GM21723 (cell line): ENCODE data around the gene CPD.
"Not testable (repeated sequence)": the region's sequence is repeated elsewhere in the genome, so short reads cannot be mapped to it uniquely, and the experiment has no call there.

Experiments
- ATAC-seq: cut with Tn5 transposase; IDR thresholded peaks from one replicate; pipeline ENCODE4 v1.9.1; 2021; ENCODE audit warnings: mild to moderate bottlenecking, moderate library complexity; ENCODE audit not compliant: unreplicated experiment

The CPD gene

DNA sequence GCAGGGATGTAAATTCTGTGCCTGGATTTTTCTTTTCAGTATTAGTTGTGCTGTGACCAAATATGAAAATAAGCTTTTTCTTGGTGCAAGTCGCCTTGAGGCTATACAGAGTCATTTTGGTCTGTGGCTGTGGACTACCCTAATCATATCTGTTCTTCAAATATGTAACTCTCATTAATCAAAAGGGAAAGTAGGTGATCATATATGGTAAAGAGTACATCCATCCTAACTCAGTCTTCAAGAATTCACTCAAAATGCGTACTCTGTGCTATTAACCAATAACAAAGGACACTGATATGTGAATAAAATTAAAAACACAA is 2.6 kb downstream of the CPD start:
- no peak for ATAC-seq

DNA sequence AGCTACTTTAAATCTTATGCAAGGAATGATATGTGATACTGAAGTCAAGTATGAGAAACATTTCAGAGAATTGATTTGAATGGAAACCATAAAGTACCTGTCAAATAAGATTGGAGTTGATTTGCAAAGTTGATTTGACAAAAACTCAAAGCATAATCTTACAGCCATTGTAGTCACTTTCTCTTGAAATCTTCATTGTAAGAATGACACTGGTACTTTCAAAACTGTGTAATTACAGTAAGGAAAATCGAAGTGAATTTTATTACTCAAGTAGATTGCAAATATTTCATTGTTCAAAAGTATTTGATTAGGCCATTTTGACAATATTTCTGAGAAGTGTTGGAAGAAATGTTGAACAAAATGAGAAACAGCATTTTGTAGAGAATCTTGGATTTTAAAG is 3.6 kb downstream of the CPD start:
- ATAC-seq = no peak

DNA sequence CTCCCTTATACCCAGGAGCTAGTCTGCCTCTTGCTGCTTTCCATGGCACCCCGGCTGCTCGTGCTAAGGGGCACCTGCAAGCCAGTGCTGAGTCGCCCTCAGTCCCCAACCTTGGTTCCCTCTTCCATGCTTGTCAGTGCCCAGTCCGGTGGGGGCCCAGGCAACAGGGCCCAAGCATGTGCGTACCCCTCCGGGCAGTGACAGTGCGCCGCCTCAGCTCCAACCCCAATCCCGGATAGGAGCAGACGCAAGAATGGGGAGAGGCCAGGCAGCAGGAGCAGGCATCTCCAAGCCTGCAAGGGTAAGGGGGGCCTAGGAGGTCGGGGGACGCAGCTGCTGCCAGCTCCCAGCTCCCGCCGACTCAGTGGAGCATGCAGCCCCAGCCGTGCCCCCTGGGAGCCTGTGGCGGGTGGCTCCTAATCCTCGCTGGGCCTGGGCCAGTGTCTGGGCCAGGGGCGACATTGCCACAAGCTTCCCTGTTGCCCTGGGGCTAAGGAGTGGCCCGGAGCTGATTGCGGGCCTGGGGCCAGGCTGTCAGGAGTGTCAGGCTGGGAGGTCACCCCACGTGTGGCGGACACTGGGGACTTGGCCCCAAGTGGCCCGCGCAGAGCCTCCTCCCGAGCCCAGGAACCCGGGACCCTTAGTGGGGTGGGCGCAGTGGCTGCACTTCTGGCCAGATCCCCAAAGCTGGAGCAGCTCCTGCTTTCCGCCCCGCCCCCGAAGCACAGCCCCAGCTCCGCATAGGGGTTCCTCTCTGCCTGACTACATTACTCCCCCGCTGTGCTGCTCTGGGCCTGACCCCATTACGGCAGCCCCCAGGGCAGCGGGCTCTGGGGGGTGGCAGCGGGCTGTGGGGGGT is 9.8 kb downstream of the CPD start:
- ATAC-seq = no peak

DNA sequence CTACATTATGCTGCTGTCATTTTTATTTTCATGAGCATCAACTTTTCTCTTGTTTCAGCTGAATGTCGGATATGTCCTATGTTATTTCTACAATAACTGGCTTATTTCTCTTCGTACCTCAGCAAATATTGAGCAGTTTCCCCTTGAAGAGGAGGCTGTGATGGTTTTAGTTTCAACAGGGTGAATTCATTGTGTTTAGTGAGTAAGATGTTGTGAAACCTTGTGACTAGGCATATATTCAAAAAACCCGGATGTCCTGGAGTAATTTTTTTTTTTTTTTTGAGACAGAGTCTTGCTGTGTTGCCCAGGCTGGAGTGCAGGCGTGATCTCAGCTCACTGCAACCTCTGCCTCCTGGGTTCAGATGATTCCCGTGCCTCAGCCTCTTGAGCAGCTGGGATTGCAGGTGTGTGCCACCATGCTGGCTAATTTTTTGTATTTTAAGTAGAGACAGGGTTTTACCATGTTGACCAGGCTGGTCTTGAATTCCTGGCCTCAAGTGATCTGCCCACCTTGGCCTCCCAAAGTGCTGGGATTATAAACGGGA is 11.1 kb downstream of the CPD start:
- ATAC-seq = no peak

DNA sequence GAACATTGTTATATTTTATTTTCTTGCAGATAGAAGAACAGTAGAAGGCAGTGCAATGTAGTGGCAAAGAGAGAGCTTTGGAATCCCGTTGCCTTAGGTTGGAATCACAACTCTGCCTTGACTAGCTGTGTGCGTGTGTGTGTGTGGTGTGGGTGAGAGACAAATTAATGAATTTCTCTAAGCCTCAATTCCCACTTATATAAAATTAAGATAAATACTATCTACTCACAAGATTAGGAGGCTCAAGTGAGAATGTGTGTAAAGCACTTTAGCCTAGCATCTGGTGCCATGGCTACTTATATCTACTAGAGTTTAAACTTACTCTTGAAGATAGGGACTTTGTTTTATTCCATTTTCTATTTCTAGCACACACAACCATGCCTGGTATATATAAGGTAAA is 12.8 kb downstream of the CPD start:
- no peak for ATAC-seq

DNA sequence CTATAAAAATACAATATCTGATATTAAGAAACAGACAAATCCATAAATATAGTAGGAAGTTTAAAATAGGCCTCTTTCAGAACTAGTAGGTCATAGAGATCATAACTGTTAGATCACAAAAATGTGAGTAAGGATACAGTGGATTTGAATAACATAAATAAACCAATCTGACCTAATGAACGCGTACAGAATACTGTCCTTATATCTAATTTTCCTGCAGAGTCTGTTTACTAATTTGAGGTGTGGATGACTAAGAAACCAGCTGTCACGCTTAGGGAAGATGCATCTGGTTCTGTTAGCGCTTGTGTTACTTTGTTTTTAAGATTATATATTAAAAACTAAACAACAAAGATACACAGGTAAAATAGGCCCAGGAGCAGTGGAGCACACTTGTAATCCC is 14.8 kb downstream of the CPD start:
- ATAC-seq = no peak

DNA sequence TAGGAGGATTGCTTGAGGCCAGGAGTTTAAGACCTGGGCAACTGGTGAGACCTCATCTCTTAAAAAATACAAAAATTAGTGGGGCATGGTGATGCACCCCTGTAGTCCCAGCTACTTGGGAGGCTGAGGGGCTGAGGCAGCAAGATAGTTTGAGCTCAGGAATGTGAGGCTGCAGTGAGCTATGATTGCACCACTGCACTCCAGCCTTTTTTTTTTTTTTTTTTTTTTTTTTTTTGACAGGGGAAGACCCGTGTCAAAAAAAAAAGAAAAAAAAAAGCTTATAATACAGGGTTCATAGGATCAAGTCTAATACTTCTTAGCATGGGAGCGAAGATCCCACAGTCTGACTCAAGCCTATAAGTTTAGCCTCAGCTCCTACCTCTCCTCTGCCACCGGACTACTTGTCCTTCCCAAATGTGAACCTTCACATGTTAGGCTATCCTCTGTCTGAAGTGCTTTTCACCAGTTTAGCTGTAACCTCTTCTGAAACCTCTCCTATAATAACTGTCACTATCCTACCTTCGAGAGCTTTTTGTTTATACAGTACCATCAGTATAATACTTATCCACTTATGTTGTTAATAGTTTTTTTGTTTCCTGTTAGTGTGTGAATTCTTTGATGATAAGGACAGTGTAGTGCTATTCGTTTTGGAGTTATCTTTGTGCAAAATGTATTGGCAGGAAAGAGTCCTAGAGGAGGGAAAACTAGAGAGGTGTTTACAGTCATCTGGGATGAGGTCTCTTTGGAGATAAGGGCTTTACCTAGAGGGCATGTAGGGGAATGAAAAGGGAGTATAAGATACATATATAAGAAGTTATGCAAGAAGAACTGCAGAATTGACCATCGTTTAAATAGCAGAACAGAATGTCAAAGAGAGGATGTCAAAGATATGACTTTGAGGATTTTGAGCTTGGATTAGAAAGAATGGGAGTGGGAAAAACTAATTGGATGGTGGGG is 15.5 kb downstream of the CPD start:
- no peak for ATAC-seq

DNA sequence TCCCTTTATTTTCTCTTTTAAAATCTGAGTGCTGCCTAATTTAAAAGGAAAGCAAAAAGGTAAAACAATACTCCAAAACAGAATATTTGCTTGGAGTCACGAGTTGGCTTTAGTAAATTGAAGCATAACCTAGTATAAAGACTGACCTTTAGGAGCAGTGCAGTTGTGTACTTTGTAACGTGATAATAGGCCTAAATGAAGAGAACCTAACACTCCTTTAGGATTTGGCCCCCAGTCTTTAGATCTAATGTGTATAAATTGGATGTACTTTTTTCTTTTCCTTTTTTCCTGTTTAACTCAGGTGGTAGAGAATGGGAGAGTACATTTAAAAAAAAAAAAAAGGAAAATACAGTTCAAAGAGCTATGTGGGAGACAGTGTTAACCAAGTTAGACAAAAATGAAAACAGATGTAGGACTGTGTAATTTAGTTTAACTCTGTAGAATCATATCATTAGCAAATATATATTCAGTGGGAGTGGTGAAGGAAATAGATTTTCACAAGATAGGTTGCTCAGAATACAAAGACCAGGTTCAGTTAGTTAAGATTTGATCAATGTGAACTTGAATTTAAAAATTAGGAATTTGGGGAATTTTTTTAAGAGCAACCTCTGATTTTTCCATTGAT is 16.8 kb downstream of the CPD start:
- no peak for ATAC-seq

DNA sequence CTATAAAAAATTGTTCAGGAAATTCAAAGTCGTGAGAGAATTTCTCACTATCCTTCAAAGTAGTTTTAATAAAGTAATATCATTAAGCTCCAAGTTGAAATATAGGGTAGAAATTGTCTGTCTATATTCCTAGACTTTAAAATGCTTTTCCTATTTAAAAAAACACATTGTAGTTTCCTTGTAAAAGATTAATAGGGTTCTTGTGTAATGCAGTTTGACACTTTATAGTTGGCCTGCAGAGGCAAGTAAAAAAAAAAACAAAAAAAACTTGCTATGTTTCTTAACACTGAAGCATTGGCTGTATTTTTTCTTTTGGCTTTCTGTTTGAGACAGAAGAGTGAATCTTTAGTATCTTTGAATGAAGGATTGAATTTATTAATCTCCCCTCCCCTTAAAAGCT is 17.4 kb downstream of the CPD start:
- ATAC-seq = no peak

DNA sequence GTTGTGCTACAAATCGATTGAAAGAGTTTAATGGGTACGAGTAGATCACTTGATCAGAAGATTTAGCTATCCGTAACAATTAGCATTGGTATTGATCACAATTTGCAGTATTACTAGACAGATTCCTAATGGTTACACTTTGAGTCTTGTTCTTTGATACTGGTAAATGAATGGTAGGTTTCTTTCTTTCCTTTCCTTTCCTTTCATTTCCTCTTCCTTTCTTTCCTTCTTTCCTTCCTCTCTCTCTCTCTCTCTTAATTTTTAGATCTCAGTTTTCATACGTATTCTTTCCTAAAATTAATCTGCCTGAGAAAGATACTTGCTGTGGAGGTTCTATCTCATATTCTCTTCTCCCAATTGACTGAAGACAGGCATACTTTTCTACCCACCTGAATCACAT is 17.9 kb downstream of the CPD start:
- ATAC-seq = no peak

DNA sequence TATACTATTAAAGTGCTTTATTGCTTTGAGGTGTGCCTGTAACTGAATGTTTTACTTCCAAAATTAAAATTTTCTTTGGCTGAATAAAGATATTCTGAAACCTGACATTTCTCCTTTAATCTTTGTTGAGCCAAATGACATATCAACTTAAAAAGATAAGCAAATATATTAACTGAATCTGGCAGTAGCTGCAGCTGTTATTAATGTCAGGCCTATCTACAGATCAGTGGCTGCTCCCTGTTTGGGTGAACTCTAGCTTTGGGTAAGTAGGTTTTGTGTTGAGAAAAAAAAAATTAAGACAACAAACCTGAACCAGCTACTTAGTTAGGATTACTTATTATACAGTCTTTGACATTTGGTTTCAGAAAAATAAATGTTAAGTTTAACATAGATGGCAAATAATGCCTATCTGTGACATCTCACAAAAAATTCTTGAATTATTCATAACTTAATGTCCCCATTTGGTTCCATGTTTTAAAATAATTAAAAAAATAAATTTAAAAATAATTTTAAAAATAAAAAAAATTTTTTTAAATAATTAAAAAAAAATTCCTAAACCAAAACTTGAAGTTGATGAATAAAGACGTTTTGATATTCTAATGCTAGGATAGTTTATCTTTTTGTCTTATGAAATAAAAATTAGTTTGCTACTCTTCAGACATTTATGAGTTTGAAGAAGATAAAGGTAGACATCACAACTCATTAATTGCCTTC is 19.8 kb downstream of the CPD start:
- no peak for ATAC-seq

DNA sequence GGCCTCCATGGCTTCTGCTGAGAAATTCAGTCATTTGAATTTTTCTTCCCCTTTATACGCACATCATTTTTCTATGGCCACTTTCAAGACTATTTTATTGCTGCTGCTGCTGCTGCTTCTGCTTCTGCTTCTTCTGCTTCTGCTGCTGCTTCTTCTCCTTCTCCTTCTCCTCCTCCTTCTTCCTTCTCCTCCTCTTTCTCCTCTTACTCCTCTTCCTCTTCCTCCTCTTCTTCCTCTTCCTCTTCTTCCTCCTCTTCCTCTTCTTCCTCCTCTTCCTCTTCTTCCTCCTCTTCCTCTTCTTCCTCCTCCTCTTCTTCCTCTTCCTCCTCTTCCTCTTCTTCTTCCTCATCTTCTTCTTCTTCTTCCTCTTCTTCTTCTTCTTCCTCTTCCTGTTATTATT is 22.4 kb downstream of the CPD start:
- ATAC-seq = no peak

DNA sequence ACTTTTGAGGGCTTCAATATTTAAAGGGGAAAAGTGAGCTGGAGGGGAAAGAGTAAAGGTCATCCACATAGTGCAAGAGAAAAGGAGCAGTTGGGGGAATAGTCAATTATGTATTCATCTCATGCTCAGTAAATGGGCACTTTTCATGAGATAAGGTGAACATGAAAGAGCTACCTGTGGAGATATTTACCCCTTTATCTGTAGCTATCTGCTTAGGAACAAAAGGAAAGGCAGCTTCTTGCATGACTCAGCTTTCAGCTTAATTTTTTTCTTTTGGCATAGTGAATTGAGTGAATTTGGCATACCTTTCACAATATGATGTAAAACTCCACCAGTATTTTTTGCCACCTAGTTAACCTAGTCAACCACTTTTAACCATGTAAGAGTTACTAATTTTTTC is 26.4 kb downstream of the CPD start:
- no peak for ATAC-seq

DNA sequence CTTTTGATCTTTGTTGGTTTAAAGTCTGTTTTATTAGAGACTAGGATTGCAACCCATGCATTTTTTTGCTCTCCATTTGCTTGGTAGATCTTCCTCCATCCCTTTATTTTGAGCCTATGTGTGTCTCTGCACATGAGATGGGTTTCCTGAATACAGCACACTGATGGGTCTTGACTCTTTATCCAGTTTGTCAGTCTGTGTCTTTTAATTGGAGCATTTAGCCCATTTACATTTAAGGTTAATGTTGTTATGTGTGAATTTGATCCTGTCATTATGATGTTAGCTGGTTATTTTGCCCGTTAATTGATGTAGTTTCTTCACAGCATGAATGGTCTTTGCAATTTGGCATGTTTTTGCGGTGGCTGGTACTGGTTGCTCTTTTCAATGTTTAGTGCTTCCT is 31.9 kb downstream of the CPD start:
- ATAC-seq = not testable (repeated sequence)

DNA sequence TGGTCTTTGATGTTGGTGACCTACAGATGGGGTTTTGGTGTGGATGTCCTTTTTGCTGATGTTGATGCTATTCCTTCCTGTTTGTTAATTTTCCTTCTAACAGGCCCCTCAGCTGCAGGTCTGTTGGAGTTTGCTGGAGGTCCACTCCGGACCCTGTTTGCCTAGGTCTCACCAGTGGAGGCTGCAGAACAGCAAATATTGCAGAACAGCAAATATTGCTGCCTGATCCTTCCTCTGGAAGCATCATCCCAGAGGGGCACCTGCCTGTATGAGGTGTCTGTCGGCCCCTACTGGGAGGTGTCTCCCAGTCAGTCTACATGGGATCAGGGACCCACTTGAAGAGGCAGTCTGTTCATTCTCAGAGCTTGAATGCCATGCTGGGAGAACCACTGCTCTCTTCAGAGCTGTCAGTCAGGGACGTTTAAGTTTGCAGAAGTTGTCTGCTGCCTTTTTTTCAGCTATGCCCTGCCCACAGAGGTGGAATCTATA is 33.3 kb downstream of the CPD start:
- not testable (repeated sequence) for ATAC-seq

DNA sequence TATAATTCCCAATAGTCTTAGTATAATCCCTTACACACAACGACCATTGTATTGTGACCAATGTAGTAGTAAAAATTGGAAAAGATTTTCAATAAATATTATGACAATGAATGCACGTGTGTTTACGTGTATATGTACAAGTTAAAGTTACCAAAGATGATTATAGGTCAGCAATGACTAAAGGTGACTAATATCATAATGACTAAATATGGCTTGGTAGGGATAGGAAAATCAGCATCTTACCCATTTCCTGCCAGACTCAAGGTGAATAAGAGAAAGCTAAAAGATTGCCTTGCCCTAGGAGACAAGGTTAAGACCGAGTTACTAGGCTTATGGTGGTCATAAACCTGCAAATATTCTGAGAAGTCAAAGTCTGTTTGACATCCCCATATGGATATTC is 34.4 kb downstream of the CPD start:
- no peak for ATAC-seq

DNA sequence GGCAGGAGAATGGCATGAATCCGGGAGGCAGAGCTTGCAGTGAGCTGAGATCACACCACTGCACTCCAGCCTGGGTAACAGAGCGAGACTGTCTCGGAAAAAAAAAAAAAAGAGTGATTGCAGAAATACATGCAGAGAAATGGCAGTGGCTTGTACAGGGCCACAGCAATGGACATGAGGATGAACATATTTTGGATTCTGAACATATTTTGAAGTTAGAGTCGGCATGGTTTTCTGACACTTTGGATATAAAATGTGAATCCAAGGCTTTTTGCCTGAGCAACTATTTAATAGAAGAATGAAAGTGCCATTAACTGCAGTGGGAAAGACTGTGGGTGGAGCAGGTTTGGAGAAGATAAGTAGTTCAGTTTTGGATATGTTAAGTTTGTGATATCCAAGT is 35.8 kb downstream of the CPD start:
- no peak for ATAC-seq

DNA sequence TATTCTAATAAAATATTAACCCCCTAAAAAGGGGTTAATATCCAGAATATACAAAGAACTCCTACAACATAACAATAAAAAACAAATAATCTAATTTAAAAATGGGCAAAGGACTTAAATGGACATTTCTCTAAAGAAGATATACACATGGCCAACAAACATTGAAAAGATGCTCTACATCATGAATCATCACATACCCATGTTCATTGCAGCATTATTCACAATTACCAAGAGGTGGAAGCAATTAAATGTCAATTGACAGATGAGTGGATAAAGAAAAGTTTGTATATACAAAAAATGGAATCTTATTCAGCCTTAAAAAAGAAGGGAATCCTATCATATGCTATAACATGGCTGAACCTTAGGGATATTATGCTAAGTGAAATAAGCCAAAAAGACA is 36.8 kb downstream of the CPD start:
- no peak for ATAC-seq

DNA sequence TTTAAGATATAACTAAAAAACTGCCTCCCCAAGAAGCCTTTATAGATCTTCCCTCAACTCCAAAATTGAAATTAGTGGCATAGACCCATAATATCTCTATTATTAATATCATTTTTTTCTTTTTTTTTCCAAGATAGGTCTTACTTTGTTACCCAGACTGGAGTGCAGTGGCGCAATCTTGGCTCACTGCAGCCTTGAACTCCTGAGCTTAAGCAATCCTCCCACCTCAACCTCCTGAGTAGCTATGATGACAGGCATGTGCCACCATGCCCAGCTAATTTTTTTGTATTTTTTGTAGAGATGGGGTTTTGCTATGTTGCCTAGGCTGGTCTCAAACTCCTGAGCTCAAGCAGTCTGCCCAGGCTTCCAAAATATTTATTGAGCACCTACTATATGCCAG is 39.3 kb downstream of the CPD start:
- ATAC-seq = not testable (repeated sequence)

DNA sequence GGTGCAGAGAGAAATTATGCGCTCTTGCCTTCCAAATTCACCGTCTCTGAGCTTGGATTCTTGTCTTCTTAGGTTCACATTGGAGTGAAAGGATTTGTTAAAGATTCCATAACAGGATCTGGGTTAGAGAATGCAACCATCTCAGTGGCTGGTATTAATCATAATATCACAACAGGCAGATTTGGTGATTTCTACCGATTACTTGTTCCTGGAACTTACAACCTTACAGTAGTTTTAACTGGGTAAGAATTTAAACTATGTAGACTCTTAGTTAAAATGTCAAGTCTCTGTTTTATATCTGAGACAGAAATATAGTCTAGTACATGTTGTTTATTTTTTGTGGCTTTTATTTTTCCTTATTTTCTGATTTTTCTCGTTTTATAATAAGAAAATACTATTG is 42.9 kb downstream of the CPD start:
- no peak for ATAC-seq

DNA sequence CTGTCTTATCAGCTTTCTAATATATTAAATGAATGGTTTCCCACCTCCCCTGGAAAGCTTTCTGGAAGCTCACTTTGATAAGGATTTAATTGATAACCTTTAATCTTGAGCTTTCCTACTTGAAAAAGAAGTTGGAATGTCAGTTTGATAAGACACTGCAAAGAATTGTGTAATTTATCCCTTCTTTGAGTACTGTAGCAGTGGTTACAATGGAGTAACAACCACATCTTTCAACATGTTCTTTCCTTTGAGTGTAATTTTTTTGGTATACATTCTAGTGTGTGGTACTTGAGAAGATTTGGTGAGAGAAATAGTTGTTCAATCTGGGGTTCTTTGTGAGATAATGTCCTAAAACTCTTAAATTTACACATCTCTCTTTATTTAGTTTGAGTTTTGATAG is 43.4 kb downstream of the CPD start:
- no peak for ATAC-seq
